Esophagus muscularis mucosa (tissue), 4 donors: ENCODE results near the gene FCRL1. TPM values are rescaled to one million over a fixed set of nuclear protein-coding genes. Genes with fewer than 3 reads are reported as not detected.

Source experiments
- DNase-seq: peaks from one replicate; pipeline ENCODE4 v3.0.0-alpha.2; 2017; ENCODE audit errors: extremely low spot score
- H3K27ac ChIP-seq, 4 donors: fragments of 200-600 bp; sonication (generic); replicated peaks in 1 of 4; 1 replicate in 3 of 4; 2 replicates in 1 of 4; pipeline ENCODE4 v1.5.1; 2016 to 2019; ENCODE audit warnings: mild to moderate bottlenecking in 1 of 4
- H3K27me3 ChIP-seq, 4 donors: fragments of 200-600 bp; sonication (generic); one replicate each; pipeline versions ENCODE4 v1.5.1 to v1.6.0; 2016 to 2019
- H3K36me3 ChIP-seq, 4 donors: fragments of 200-600 bp; sonication (generic); one replicate each; pipeline ENCODE4 v1.5.1; 2016 to 2019
- H3K4me1 ChIP-seq, 4 donors: fragments of 200-600 bp; sonication (generic); one replicate each; pipeline ENCODE4 v1.5.1; 2016 to 2019
- H3K4me3 ChIP-seq, 4 donors: fragments of 200-600 bp; sonication (generic); 1 replicate in 2 of 4; 2 replicates in 2 of 4; pipeline ENCODE4 v1.5.1; 2016 to 2019; ENCODE audit warnings: mild to moderate bottlenecking in 4 of 4, moderate library complexity in 1 of 4
- H3K9me3 ChIP-seq, 4 donors: fragments of 200-600 bp; sonication (generic); 1 replicate in 3 of 4; 2 replicates in 1 of 4; pipeline ENCODE4 v1.5.1; 2016 to 2019
- EP300 ChIP-seq: sonication (generic); formaldehyde crosslinking; IDR thresholded peaks from one replicate; pipeline ENCODE4 v1.6.1; 2017; ENCODE audit warnings: antibody characterized with exemption
- POLR2A ChIP-seq: fragments of 450-650 bp; IDR thresholded peaks from one replicate; pipeline ENCODE4 v1.6.1; 2017; ENCODE audit warnings: antibody characterized with exemption, moderate library complexity, mild to moderate bottlenecking, low read depth
- POLR2AphosphoS5 ChIP-seq, 2 donors: sonication (generic); formaldehyde crosslinking; IDR thresholded peaks; one replicate each; pipeline ENCODE4 v1.6.1; 2017; ENCODE audit warnings: antibody characterized with exemption in 2 of 2
- WGBS: methylation state at CpG from one replicate; pipeline ENCODE4 v1.1.5; 2018; 5-methylcytosine and 5-hydroxymethylcytosine counted together
- intact Hi-C: fragments of 100-400 bp; cut with DNase I; formaldehyde crosslinking; loops from one replicate; pipeline ENCODE4 v1.15.1; 2023
- total RNA-seq, 4 donors: library from RNA; depleted of rRNA; stranded (reverse); fragments of >200 nt; gene quantifications; one replicate each; pipeline versions ENCODE4 v1.1.0 to v1.2.1, GENCODE V29; 2016
- TF ChIP-seq, protein P1 (sequence below), 3 experiments: fragments of 200-600 bp in 2 of 3; fragments of 450-650 bp in 1 of 3; sonication (generic) in 2 of 3; IDR thresholded peaks; one replicate each; pipeline ENCODE4 v1.5.1; 2017 to 2019; ENCODE audit warnings: antibody characterized with exemption in 3 of 3, mild to moderate bottlenecking in 2 of 3, moderate library complexity in 1 of 3

The FCRL1 gene
- total RNA-seq, 4 donors from 2014 or later = 0.66 TPM; not detected in 3

DNA sequence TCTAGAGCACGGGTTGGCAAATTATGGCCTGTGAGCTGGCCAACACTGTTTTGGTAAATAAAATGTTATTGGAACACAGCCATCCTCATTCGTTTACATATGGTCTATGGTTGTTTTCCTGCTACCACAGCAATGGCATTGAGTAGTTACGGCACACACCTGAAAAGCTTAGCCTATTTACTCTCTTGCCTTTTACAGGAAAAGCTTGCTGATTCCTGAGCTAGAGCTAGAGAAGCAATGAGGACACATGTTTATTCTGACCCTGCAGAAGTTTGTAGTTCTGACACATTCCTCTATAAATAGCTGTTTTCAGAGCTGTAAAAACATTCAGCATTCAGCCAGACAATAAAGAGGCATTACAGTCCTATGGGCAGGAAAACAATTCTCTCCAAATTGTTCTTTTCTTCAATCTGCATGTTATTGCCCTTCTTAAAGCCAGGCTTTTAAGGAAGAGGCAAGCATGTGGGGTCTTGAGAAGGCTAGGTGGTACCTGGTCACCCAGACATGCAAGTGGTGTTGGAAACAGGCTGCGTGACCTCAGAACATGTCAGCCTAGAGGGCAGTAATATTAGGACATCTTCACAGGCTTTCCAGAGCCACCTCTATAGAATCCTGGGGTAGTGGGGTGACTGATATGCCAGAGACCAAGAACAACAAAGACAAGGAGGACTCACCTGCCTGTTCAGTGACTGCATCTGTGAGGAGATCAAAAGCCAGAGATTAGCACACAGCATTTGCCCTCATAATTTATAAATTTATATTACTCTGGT is 44.6 kb downstream of the FCRL1 start:
- no peak overlapping the region for H3K4me3 ChIP-seq
- DNase-seq = no peak
- no peaks in the 10 kb centered on the region for H3K4me1 ChIP-seq
- H3K36me3 ChIP-seq = no peaks in the 10 kb centered on the region
- intact Hi-C loops = no loop called here
- WGBS = 75% methylated on average over 4 of the region's 4 CpGs
- no peaks in the 10 kb centered on the region for H3K27me3 ChIP-seq
- TF ChIP-seq POLR2AphosphoS5 (IDR thresholded peaks at IDR 0.05) (no peak), POLR2A (no peak), EP300 (no peak)
- TF ChIP-seq, protein P1, sequence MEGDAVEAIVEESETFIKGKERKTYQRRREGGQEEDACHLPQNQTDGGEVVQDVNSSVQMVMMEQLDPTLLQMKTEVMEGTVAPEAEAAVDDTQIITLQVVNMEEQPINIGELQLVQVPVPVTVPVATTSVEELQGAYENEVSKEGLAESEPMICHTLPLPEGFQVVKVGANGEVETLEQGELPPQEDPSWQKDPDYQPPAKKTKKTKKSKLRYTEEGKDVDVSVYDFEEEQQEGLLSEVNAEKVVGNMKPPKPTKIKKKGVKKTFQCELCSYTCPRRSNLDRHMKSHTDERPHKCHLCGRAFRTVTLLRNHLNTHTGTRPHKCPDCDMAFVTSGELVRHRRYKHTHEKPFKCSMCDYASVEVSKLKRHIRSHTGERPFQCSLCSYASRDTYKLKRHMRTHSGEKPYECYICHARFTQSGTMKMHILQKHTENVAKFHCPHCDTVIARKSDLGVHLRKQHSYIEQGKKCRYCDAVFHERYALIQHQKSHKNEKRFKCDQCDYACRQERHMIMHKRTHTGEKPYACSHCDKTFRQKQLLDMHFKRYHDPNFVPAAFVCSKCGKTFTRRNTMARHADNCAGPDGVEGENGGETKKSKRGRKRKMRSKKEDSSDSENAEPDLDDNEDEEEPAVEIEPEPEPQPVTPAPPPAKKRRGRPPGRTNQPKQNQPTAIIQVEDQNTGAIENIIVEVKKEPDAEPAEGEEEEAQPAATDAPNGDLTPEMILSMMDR (IDR thresholded peaks at IDR 0.05) = no peak
- no peak overlapping the region for H3K27ac ChIP-seq
- no peaks in the 10 kb centered on the region for H3K9me3 ChIP-seq

- no peaks in the 10 kb centered on the region for H3K9me3 ChIP-seq
- WGBS = 80% methylated on average over 2 of the region's 2 CpGs
- H3K27ac ChIP-seq = no peak overlapping the region
- TF ChIP-seq EP300 = no peak
- no peak for TF ChIP-seq POLR2AphosphoS5 (IDR thresholded peaks at IDR 0.05)
- TF ChIP-seq, protein P1 (IDR thresholded peaks at IDR 0.05) = no peak
- no peak for TF ChIP-seq POLR2A
- intact Hi-C loops = no loop called here
- DNase-seq = no peak
- H3K36me3 ChIP-seq = no peaks in the 10 kb centered on the region
- no peaks in the 10 kb centered on the region for H3K27me3 ChIP-seq
- H3K4me3 ChIP-seq = no peak overlapping the region
- H3K4me1 ChIP-seq = no peaks in the 10 kb centered on the region
These were observed 45.5 kb downstream of the FCRL1 start for GRCh38 chr1:157774412-157774811.

DNA sequence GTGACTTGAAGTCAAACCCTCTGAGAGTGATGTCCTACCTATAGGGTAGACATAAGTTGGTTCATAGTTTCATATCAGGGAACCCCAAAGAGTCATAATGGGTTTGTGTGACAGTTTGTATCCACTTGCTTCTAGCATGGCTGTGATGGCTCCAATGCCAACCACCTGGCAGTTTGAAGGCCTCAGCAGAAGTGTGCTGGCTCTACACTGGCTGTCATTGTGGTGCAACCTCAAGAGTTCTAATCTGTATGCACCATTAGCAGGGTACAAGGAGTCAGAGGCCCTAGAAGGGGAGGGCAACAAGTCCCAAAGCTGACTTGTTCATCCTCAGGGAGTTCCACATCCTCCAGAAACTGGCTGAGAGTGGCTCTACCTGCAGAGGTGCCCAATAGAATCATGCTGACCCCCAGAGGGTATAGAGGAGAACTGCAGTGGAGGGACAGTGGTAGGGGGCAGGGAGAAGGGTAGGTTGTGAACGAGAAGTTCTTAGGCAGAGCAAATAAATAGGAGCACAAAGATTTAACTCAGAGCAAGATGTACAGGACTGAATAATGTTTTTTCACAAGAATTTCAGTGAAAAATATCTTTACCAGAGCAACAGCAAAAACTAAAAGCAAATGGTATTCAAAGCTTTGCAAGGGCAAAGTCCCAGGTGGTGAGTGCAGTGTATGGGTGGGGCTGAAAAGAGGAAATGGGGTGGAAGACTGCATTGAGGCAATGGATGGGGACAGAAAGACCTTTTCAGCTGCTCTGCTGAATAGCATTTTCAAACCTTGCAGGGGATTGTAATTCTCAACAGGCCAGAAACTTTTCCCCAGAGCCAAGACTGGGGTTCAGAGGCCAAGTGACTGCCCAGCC is 46.2 kb downstream of the FCRL1 start:
- Histone ChIP-seq H3K9me3 (no peaks in the 10 kb centered on the region), H3K27ac (no peak overlapping the region), H3K27me3 (no peaks in the 10 kb centered on the region), H3K36me3 (no peaks in the 10 kb centered on the region), H3K4me3 (no peak overlapping the region), H3K4me1 (no peaks in the 10 kb centered on the region)
- 30% methylated on average over 1 of the region's 1 CpG for WGBS
- TF ChIP-seq, protein P1 (IDR thresholded peaks at IDR 0.05) = no peak
- TF ChIP-seq EP300 = no peak
- no peak for TF ChIP-seq POLR2A
- TF ChIP-seq POLR2AphosphoS5 (IDR thresholded peaks at IDR 0.05) = no peak
- intact Hi-C loops = no loop called here
- no peak for DNase-seq

DNA sequence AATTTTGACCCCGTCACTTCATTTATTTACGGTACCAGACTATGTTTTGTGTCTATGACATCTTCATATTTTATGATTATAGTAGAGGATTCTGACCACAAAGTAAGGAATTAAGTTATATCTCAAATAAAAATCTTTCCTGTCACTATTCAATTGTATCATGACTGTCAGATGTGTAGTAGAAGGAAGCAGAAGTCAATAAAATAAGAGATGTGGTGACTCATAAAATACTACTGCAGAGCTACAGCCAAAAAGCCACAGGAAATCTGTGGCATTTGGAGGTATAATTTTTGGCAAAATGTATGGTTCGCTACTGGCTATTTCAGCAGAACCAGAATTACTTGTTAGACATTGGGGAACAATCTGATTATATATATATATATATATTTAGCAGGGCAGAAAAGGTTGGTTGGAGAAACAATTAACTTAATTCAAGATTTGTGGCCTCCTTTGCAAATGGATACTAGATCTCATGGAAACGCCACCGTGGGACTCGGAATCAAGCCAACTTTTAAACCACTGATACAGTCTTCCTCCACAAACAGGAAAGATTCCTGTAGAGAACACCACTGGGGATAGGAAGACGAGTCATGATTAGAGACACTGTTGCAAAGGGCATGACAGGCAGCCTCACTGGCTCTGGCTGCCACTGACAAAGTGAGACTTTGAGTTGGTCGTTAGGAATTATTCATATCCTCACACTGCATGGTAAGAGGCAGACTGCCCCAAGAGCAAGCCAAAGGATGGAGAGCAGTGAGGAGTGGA is 48.1 kb downstream of the FCRL1 start:
- H3K27me3 ChIP-seq = no peaks in the 10 kb centered on the region
- H3K27ac ChIP-seq = no peak overlapping the region
- no peak for DNase-seq
- WGBS = 70% methylated on average over 8 of the region's 8 CpGs
- H3K36me3 ChIP-seq = no peaks in the 10 kb centered on the region
- TF ChIP-seq POLR2A (no peak), POLR2AphosphoS5 (IDR thresholded peaks at IDR 0.05) (no peak), EP300 (no peak)
- TF ChIP-seq, protein P1 (IDR thresholded peaks at IDR 0.05) = no peak
- no peaks in the 10 kb centered on the region for H3K4me1 ChIP-seq
- H3K9me3 ChIP-seq = no peaks in the 10 kb centered on the region
- intact Hi-C loops = no loop called here
- no peak overlapping the region for H3K4me3 ChIP-seq
